ENCODE data around the gene TMEM87B.

The TMEM87B gene

DNA sequence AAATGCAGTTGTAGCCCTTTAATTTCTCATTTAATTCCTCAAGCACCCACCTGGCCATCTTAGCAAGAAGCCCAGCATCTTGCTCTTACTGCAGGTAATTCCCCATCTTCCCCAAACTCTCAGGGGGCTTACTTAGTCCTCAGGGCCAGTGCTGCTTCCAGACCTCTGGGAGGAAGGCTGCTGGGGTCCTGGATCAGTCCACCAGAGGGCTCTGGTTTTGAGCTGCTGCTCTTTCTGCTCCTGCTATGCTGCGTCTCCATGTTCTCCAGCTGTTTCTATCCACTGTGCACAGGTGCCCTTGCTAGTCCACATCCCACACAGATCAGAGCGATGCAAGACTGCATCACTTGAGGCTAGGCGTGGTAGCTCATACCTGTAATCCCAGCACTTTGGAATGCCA, 34.5 kb upstream of the TMEM87B start:
- Histone ChIP-seq H3K4me3 (ENCODE audit: low read depth, low read length, poor library complexity, severe bottlenecking) (no peak overlapping the region), H3F3A (ENCODE audit: insufficient read depth, low read length) (no peaks in the 10 kb centered on the region), H3K9ac (ENCODE audit: low read length) (no peak overlapping the region)

DNA sequence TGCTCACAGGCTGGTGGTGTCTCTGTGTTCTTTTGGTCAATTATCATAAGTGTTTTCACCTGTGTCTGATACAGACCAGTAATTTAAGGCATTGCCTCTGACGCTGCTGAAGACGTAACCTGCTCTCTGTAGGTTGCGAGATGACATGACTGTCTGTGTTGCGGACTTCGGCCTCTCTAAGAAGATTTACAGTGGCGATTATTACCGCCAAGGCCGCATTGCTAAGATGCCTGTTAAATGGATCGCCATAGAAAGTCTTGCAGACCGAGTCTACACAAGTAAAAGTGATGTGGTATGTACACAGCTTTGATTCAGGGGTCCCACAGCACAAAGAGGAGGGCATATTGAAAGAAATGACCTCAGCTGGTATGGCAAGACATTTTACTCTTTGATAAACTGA, 33.8 kb upstream of the TMEM87B start:
- no peaks in the 10 kb centered on the region for H3K4me1 ChIP-seq (ENCODE audit: insufficient read depth, low read length, severe bottlenecking)
- H3K4me3 ChIP-seq (ENCODE audit: low read depth, low read length, poor library complexity, severe bottlenecking), result no peak overlapping the region
- H3K79me2 ChIP-seq (ENCODE audit: insufficient read depth, low read length), result no peaks in the 10 kb centered on the region
- H3K27ac ChIP-seq (ENCODE audit: low read depth, low read length, poor library complexity, severe bottlenecking), result no peak overlapping the region
- H3K9me3 ChIP-seq (ENCODE audit: low read length), result no peaks in the 10 kb centered on the region
- no peak for TF ChIP-seq EZH2 (IDR thresholded peaks at IDR 0.05; ENCODE audit: borderline replicate concordance, low read length)
- TF ChIP-seq, protein P1, sequence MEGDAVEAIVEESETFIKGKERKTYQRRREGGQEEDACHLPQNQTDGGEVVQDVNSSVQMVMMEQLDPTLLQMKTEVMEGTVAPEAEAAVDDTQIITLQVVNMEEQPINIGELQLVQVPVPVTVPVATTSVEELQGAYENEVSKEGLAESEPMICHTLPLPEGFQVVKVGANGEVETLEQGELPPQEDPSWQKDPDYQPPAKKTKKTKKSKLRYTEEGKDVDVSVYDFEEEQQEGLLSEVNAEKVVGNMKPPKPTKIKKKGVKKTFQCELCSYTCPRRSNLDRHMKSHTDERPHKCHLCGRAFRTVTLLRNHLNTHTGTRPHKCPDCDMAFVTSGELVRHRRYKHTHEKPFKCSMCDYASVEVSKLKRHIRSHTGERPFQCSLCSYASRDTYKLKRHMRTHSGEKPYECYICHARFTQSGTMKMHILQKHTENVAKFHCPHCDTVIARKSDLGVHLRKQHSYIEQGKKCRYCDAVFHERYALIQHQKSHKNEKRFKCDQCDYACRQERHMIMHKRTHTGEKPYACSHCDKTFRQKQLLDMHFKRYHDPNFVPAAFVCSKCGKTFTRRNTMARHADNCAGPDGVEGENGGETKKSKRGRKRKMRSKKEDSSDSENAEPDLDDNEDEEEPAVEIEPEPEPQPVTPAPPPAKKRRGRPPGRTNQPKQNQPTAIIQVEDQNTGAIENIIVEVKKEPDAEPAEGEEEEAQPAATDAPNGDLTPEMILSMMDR (IDR thresholded peaks at IDR 0.05; ENCODE audit: low read length), result no peak
- H2AFZ ChIP-seq (ENCODE audit: low read length), result no peak overlapping the region
- H4K20me1 ChIP-seq (ENCODE audit: insufficient read depth, low read length), result no peaks in the 10 kb centered on the region
- H3K9ac ChIP-seq (ENCODE audit: low read length), result no peak overlapping the region
- no peaks in the 10 kb centered on the region for H3K9me2 ChIP-seq (ENCODE audit: low read depth, low read length)
- H3K4me2 ChIP-seq (ENCODE audit: low read length), result no peak overlapping the region
- H3F3A ChIP-seq (ENCODE audit: insufficient read depth, low read length), result no peaks in the 10 kb centered on the region
- peaks cover 3% of the 10 kb centered on the region; the same call in 1 of the 2 replicates for H3K27me3 ChIP-seq (ENCODE audit: insufficient read depth, low read length)
- no peaks in the 10 kb centered on the region for H3K36me3 ChIP-seq (ENCODE audit: insufficient read depth, low read length)

More for the DNA sequence above, 34.5 kb upstream of the TMEM87B start:
- H3K4me1 ChIP-seq (ENCODE audit: insufficient read depth, low read length, severe bottlenecking), result no peaks in the 10 kb centered on the region
- TF ChIP-seq, protein P1 (IDR thresholded peaks at IDR 0.05; ENCODE audit: low read length), result peak; percentile 8; the same call in 1 of the 2 replicates
- TF ChIP-seq EZH2 (IDR thresholded peaks at IDR 0.05; ENCODE audit: borderline replicate concordance, low read length), result no peak
- H3K9me2 ChIP-seq (ENCODE audit: low read depth, low read length), result no peaks in the 10 kb centered on the region
- H3K27me3 ChIP-seq (ENCODE audit: insufficient read depth, low read length), result peaks cover 3% of the 10 kb centered on the region; the same call in 1 of the 2 replicates
- H3K9me3 ChIP-seq (ENCODE audit: low read length), result no peaks in the 10 kb centered on the region
- no peak overlapping the region for H3K27ac ChIP-seq (ENCODE audit: low read depth, low read length, poor library complexity, severe bottlenecking)
- H4K20me1 ChIP-seq (ENCODE audit: insufficient read depth, low read length), result no peaks in the 10 kb centered on the region
- H2AFZ ChIP-seq (ENCODE audit: low read length), result no peak overlapping the region
- no peaks in the 10 kb centered on the region for H3K79me2 ChIP-seq (ENCODE audit: insufficient read depth, low read length)
- no peak overlapping the region for H3K4me2 ChIP-seq (ENCODE audit: low read length)
- H3K36me3 ChIP-seq (ENCODE audit: insufficient read depth, low read length), result no peaks in the 10 kb centered on the region

DNA sequence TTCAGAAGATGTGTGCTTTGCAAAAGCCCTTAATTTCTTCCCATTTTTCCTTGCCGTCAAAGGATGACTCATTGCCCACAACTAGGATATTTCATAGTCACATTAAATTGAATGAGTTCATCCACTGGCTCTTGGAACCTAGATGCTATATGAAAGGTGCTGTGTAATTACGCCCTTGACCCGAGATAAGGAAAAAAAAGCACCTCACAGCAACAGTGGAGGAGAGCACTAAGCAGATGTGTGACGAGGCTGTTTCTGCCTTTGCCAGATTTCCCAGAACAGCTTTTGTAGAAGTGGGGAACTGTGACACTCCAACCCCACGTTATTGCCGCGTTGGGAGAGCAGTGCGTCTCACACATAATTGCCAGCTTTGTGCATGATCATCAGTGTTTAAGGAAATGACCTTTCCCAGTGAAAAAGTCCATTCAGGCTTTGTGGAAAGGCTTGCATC, 33.3 kb upstream of the TMEM87B start:
- Histone ChIP-seq H4K20me1 (ENCODE audit: insufficient read depth, low read length) (no peaks in the 10 kb centered on the region), H3K9ac (ENCODE audit: low read length) (no peak overlapping the region), H3K36me3 (ENCODE audit: insufficient read depth, low read length) (no peaks in the 10 kb centered on the region), H3F3A (ENCODE audit: insufficient read depth, low read length) (no peaks in the 10 kb centered on the region), H3K9me2 (ENCODE audit: low read depth, low read length) (no peaks in the 10 kb centered on the region), H3K27me3 (ENCODE audit: insufficient read depth, low read length) (peaks cover 3% of the 10 kb centered on the region; the same call in 1 of the 2 replicates), H3K27ac (ENCODE audit: low read depth, low read length, poor library complexity, severe bottlenecking) (no peak overlapping the region), H3K9me3 (ENCODE audit: low read length) (no peaks in the 10 kb centered on the region), H3K79me2 (ENCODE audit: insufficient read depth, low read length) (no peaks in the 10 kb centered on the region), H3K4me3 (ENCODE audit: low read depth, low read length, poor library complexity, severe bottlenecking) (no peak overlapping the region), H3K4me2 (ENCODE audit: low read length) (no peak overlapping the region), H2AFZ (ENCODE audit: low read length) (no peak overlapping the region), H3K4me1 (ENCODE audit: insufficient read depth, low read length, severe bottlenecking) (no peaks in the 10 kb centered on the region)
- TF ChIP-seq EZH2 (IDR thresholded peaks at IDR 0.05; ENCODE audit: borderline replicate concordance, low read length), result no peak
- TF ChIP-seq, protein P1 (IDR thresholded peaks at IDR 0.05; ENCODE audit: low read length), result no peak
